ENCODE measurements around the gene RSPH1. TPM values are rescaled to one million over a fixed set of nuclear protein-coding genes. Genes with fewer than 3 reads are reported as not detected.

Gene RSPH1
- total RNA-seq: under 1 TPM in 5 of 6 experiments, not detected in 1; 0.18 to 0.55 (median 0.22) TPM
- long read RNA-seq: 0 reads

DNA sequence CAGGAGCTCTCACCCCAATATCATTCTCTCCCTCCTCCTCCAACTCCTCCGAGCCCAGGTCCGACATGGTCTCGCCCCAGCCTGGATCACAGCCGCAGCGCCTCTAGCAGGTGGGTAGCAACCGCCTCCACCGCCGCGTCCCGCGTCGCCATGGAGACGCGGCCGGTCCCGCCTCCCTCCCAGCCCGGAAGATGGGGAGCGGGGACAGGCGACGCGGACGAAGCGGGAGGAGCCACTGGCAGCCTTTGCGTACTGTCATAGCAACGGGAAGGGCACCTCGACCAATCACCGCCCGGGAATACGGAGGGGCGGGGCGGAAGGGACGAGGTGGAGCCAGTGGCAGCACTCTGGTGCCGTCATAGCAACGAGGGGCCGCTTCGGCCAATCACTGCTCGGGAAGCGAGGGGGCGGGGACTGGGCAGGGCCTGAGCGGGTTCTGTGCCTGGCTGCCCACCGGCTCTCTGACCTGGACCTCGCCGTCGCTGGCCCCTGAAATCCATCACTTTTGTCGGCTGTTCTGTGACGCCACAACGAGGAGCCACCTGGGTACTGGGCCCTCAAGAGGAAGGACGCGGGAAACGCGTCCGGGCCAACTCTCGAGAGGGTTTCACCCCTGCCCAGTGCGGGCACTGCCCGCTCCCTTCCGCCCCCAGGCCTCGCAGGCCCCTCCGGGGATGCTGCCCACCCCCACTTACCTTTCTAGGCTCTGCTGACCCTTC, at the start of gene RSPH1:
Gene RSPH1 (minus strand): TSS at position 105 of the 719 bp plus-strand sequence. CDS start 38 bp downstream, at position 67.
- ATAC-seq (peak; percentile 99 to 100 (median 99)), DNase-seq (peak; percentile 100)
- intact Hi-C loops (cut with DNase I): no loop called here
- TF ChIP-seq POLR2A (IDR thresholded peaks at IDR 0.05) (peak; percentile 65), CTCF (IDR thresholded peaks at IDR 0.05) (no peak)
- Histone ChIP-seq H3K4me3 (peak within 1 kb of the TSS; percentile 52 to 78 (median 56)), H3K4me1 (peaks cover 0 to 3% (median 0%) of the 10 kb centered on the region in 4 donors), H3K9me3 (no peaks in the 10 kb centered on the region), H3K27ac (peak within 1 kb of the TSS; percentile 64 to 84 (median 74)), H3K27me3 (no peaks in the 10 kb centered on the region), H3K36me3 (no peaks in the 10 kb centered on the region)
- 0% methylated on average over 15 of the region's 58 CpGs for WGBS (ENCODE audit: insufficient coverage, low coverage, low lambda C conversion rate, missing lambda C conversion rate)

GRCh38 chr21:42545745-42546144, 49.7 kb upstream of the RSPH1 start:
- WGBS (ENCODE audit: insufficient coverage, low coverage, low lambda C conversion rate, missing lambda C conversion rate): no CpG with 5 or more reads among the region's 8 CpGs
- no peaks in the 10 kb centered on the region for H3K4me1 ChIP-seq
- no peaks in the 10 kb centered on the region for H3K9me3 ChIP-seq
- intact Hi-C loops (cut with DNase I): no loop called here
- peaks cover 0 to 4% (median 0%) of the 10 kb centered on the region in 4 donors for H3K36me3 ChIP-seq
- H3K27me3 ChIP-seq: no peaks in the 10 kb centered on the region
- H3K27ac ChIP-seq: no peak overlapping the region
- TF ChIP-seq CTCF (IDR thresholded peaks at IDR 0.05) (no peak), POLR2A (IDR thresholded peaks at IDR 0.05) (no peak)
- H3K4me3 ChIP-seq: no peak overlapping the region
- ATAC-seq (no peak), DNase-seq (no peak)

GRCh38 chr21:42545317-42545716, 49.3 kb upstream of the RSPH1 start:
- intact Hi-C loops (cut with DNase I): no loop called here
- Histone ChIP-seq H3K27ac (no peak overlapping the region), H3K36me3 (peaks cover 0 to 4% (median 0%) of the 10 kb centered on the region in 4 donors), H3K4me1 (peaks cover 0 to under 1% (median 0%) of the 10 kb centered on the region in 4 donors), H3K9me3 (no peaks in the 10 kb centered on the region), H3K4me3 (no peak overlapping the region), H3K27me3 (no peaks in the 10 kb centered on the region)
- DNase-seq (no peak), ATAC-seq (no peak)
- TF ChIP-seq POLR2A (IDR thresholded peaks at IDR 0.05): no peak
- WGBS (ENCODE audit: insufficient coverage, low coverage, low lambda C conversion rate, missing lambda C conversion rate): 67% methylated on average over 1 of the region's 4 CpGs

- no peak for ATAC-seq
- intact Hi-C loops (cut with DNase I): no loop called here
- H3K36me3 ChIP-seq: peaks cover 0 to 4% (median 0%) of the 10 kb centered on the region in 4 donors
Observed at GRCh38 chr21:42544544-42544943, 48.5 kb upstream of the RSPH1 start.

More at GRCh38 chr21:42544544-42544943, 48.5 kb upstream of the RSPH1 start:
- 93% methylated on average over 2 of the region's 8 CpGs for WGBS (ENCODE audit: insufficient coverage, low coverage, low lambda C conversion rate, missing lambda C conversion rate)
- no peak overlapping the region for H3K27ac ChIP-seq
- H3K9me3 ChIP-seq: no peaks in the 10 kb centered on the region
- H3K4me1 ChIP-seq: peaks cover 0 to 8% (median 0%) of the 10 kb centered on the region in 4 donors
- H3K27me3 ChIP-seq: no peaks in the 10 kb centered on the region
- H3K4me3 ChIP-seq: no peak overlapping the region
- DNase-seq: no peak
- TF ChIP-seq POLR2A (IDR thresholded peaks at IDR 0.05) (no peak), CTCF (IDR thresholded peaks at IDR 0.05) (no peak)
